ENCODE measurements around the gene CHRNA10. TPM values are rescaled to one million over a fixed set of nuclear protein-coding genes. Genes with fewer than 3 reads are reported as not detected.

The CHRNA10 gene
- total RNA-seq, 4 donors from 2014 or later = 1.2 to 5.2 (median 1.3) TPM; not detected in 1

DNA sequence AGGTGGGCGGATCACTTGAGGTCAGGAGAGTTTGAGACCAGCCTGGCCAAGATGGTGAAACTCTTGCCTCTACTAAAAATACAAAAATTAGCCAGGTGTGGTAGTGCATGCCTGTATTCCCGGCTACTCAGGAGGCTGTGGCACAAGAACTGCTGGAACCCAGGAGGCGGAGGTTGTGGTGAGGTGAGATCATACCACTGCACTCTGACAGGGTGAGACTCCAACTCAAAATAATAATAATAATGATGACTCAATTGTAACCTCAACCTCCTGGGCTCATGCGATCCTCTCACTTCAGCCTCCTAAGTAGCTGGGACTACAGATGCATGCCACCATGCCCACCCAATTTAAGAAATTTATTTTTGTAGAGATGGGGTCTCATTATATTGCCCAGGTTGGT is 15.6 kb upstream of the CHRNA10 start:
- WGBS, 2 donors (ENCODE audit: low coverage in 1 of 2) = 43 to 72% methylated on average over 2 to 4 of the region's 4 CpGs
- Histone ChIP-seq H3K4me3 (no peak overlapping the region), H3K27ac (no peak overlapping the region), H3K9me3 (no peaks in the 10 kb centered on the region), H3K4me1 (no peaks in the 10 kb centered on the region), H3K27me3 (no peaks in the 10 kb centered on the region), H3K36me3 (peaks cover 0 to 81% (median 32%) of the 10 kb centered on the region in 4 donors)
- intact Hi-C loops (cut with DNase I; ENCODE audit: low total_unique reads) (no loop called here), in situ Hi-C loops (cut with MboI; ENCODE audit: low pct_ligation_motif_present in 1 of 4, low pct_unique_long_range_greater_than_20kb in 1 of 4, low sequenced_read_pairs in 3 of 4) (no loop called here)
- no peak for DNase-seq
- TF ChIP-seq, protein P1, sequence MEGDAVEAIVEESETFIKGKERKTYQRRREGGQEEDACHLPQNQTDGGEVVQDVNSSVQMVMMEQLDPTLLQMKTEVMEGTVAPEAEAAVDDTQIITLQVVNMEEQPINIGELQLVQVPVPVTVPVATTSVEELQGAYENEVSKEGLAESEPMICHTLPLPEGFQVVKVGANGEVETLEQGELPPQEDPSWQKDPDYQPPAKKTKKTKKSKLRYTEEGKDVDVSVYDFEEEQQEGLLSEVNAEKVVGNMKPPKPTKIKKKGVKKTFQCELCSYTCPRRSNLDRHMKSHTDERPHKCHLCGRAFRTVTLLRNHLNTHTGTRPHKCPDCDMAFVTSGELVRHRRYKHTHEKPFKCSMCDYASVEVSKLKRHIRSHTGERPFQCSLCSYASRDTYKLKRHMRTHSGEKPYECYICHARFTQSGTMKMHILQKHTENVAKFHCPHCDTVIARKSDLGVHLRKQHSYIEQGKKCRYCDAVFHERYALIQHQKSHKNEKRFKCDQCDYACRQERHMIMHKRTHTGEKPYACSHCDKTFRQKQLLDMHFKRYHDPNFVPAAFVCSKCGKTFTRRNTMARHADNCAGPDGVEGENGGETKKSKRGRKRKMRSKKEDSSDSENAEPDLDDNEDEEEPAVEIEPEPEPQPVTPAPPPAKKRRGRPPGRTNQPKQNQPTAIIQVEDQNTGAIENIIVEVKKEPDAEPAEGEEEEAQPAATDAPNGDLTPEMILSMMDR (IDR thresholded peaks at IDR 0.05) = no peak

DNA sequence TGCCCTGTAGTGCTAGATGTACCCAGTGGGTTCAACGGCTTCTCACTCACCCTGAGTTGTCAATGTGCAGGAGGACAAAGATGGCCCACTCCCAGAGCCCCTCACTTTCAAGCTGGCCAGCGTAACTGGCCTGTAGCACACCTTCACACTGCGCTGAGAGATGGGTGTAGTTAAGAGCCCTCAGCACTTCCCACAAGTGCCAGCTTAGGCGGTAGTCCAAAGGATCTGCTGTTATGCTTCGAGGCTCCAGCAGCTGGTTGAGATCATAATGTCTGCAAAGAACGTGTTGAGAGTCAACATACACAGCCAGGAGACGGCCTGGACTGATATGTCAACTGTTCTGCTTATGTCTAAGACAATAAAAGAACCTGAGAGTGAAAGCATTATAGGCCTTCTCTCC is 14.7 kb upstream of the CHRNA10 start:
- TF ChIP-seq EP300 (IDR thresholded peaks at IDR 0.05; ENCODE audit: low read depth) (no peak), POLR2AphosphoS5 (IDR thresholded peaks at IDR 0.05) (no peak), POLR2A (IDR thresholded peaks at IDR 0.05) (no peak)
- TF ChIP-seq, protein P1 (IDR thresholded peaks at IDR 0.05) = no peak
- intact Hi-C loops (cut with DNase I; ENCODE audit: low total_unique reads) = no loop called here
- H3K9me3 ChIP-seq = no peaks in the 10 kb centered on the region
- no peak for DNase-seq
- 76% methylated on average over 7 of the region's 7 CpGs; no CpG with 5 or more reads in 1 of the 2 donors for WGBS, 2 donors (ENCODE audit: low coverage in 1 of 2)
- in situ Hi-C loops (cut with MboI; ENCODE audit: low pct_ligation_motif_present in 1 of 4, low pct_unique_long_range_greater_than_20kb in 1 of 4, low sequenced_read_pairs in 3 of 4) = no loop called here
- H3K36me3 ChIP-seq = peaks cover 0 to 79% (median 32%) of the 10 kb centered on the region in 4 donors
- no peak overlapping the region for H3K4me3 ChIP-seq
- no peaks in the 10 kb centered on the region for H3K4me1 ChIP-seq
- no peaks in the 10 kb centered on the region for H3K27me3 ChIP-seq
- H3K27ac ChIP-seq = no peak overlapping the region

DNA sequence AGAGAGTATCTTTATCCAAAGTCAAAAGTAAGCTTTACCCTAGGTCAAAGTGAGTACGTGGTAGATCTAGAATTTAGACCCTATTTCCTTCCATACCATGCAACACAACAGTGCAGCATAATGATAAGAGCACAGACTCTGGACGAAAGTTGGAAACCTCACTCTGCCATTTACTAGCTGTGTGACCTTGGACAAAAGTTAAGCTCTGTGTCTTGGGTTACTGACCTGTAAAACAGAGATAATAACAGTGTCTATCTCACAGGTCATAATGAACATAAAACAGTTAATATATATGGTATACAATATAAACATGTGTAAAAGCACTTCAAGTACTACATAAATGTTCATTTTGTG is 13.6 kb upstream of the CHRNA10 start:
- Histone ChIP-seq H3K27me3 (no peaks in the 10 kb centered on the region), H3K36me3 (peaks cover 0 to 81% (median 32%) of the 10 kb centered on the region in 4 donors), H3K9me3 (no peaks in the 10 kb centered on the region), H3K27ac (no peak overlapping the region), H3K4me3 (no peak overlapping the region), H3K4me1 (no peaks in the 10 kb centered on the region)
- no peak for TF ChIP-seq EP300 (IDR thresholded peaks at IDR 0.05; ENCODE audit: low read depth)
- TF ChIP-seq POLR2A (IDR thresholded peaks at IDR 0.05) = no peak
- TF ChIP-seq, protein P1 (IDR thresholded peaks at IDR 0.05) = no peak
- no peak for TF ChIP-seq POLR2AphosphoS5 (IDR thresholded peaks at IDR 0.05)
- WGBS, 2 donors (ENCODE audit: low coverage in 1 of 2) = 73 to 86% methylated on average over 2 of the region's 2 CpGs
- in situ Hi-C loops (cut with MboI; ENCODE audit: low pct_ligation_motif_present in 1 of 4, low pct_unique_long_range_greater_than_20kb in 1 of 4, low sequenced_read_pairs in 3 of 4) (no loop called here), intact Hi-C loops (cut with DNase I; ENCODE audit: low total_unique reads) (no loop called here)
- no peak for DNase-seq

DNA sequence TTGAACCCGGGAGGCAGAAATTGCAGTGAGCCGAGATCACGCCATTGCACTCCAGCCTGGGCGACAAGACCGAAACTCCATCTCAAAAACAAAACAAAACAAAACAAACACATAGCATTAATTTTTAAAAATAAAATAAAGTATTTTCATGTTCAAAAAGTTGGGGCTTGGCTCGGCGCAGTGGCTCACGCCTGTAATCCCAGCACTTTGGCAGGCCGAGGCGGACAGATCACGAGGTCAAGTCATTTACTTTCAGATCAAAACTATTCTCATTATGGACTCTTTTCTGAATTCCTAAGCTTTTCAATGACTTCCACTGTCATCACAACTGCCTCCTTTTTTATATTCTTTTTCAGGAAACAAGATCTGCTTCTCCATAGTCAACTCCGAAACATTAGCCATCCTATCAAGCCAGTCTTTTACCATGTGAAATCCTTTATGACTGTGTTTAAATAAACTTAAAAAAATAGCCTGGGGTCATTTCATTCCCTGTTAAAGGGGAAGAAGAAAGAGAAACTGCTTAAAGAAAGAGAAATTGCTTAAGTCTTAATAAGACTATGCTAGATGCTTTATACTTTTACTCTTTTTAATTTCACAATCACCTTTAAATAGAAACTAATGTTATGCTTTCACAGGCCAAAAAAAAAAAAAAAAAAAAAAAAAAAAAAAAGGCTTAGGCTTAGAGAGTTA is 13.1 kb upstream of the CHRNA10 start:
- 95 to 97% methylated on average over 12 of the region's 12 CpGs for WGBS, 2 donors (ENCODE audit: low coverage in 1 of 2)
- intact Hi-C loops (cut with DNase I; ENCODE audit: low total_unique reads) (no loop called here), in situ Hi-C loops (cut with MboI; ENCODE audit: low pct_ligation_motif_present in 1 of 4, low pct_unique_long_range_greater_than_20kb in 1 of 4, low sequenced_read_pairs in 3 of 4) (no loop called here)
- no peak for DNase-seq
- H3K4me3 ChIP-seq = no peak overlapping the region
- no peaks in the 10 kb centered on the region for H3K9me3 ChIP-seq
- H3K27ac ChIP-seq = no peak overlapping the region
- no peaks in the 10 kb centered on the region for H3K4me1 ChIP-seq
- H3K36me3 ChIP-seq = peaks cover 0 to 83% (median 35%) of the 10 kb centered on the region in 4 donors
- TF ChIP-seq POLR2A (IDR thresholded peaks at IDR 0.05) (no peak), POLR2AphosphoS5 (IDR thresholded peaks at IDR 0.05) (no peak), EP300 (IDR thresholded peaks at IDR 0.05; ENCODE audit: low read depth) (no peak)
- TF ChIP-seq, protein P1 (IDR thresholded peaks at IDR 0.05) = no peak
- H3K27me3 ChIP-seq = no peaks in the 10 kb centered on the region

Data from transverse colon (tissue), 4 donors.